HEK293 (cell line): ENCODE results near the gene CGB2.
A peak's percentile ranks its signal among the peaks of the same experiment; 100 is the strongest.

ENCODE experiments used
- CTCF ChIA-PET: fragments of 350-600 bp; formaldehyde crosslinking; extraction: SDS; loops from one replicate; lab custom pipeline; 2021; ENCODE audit warnings: antibody characterized with exemption; lab: Yijun Ruan, JAX
- POLR2A ChIA-PET: fragments of 300-600 bp; formaldehyde crosslinking; extraction: SDS; loops from one replicate; lab custom pipeline; 2020; ENCODE audit warnings: antibody characterized with exemption, inconsistent platforms; lab: Yijun Ruan, JAX
- H3K27ac ChIP-seq: fragments of 200-500 bp; sonication (Bioruptor generic); 2 replicates; pipeline ENCODE4 v1.5.1; 2014; ENCODE audit warnings: low read depth, low read length, control low read depth, inconsistent platforms; ENCODE audit errors: extremely low read depth
- H3K36me3 ChIP-seq, 2 experiments: fragments of 200-500 bp in 1 of 2; sonication (Bioruptor generic) in 1 of 2; 1 replicate in 1 of 2; 2 replicates in 1 of 2; pipeline ENCODE4 v1.5.1; 2014 to 2017; ENCODE audit warnings: inconsistent platforms in 2 of 2, low read length in 2 of 2; ENCODE audit not compliant: control insufficient read depth in 2 of 2, insufficient read depth in 1 of 2
- H3K4me1 ChIP-seq: fragments of 200-500 bp; sonication (Bioruptor generic); 2 replicates; pipeline ENCODE4 v1.5.1; 2014; ENCODE audit warnings: mild to moderate bottlenecking, low read length, inconsistent platforms; ENCODE audit not compliant: control insufficient read depth, insufficient read depth
- H3K4me3 ChIP-seq: 2 replicates; pipeline ENCODE4 v1.5.1; 2011; ENCODE audit warnings: low read depth, mild to moderate bottlenecking, control low read depth, low read length, moderate library complexity
- H3K9me3 ChIP-seq: fragments of 200-500 bp; sonication (Bioruptor generic); 2 replicates; pipeline ENCODE4 v1.5.1; 2014; ENCODE audit warnings: low read depth, low read length, inconsistent platforms; ENCODE audit not compliant: control insufficient read depth, insufficient read depth
- GLIS1 ChIP-seq: fragments of 450-650 bp; formaldehyde crosslinking; IDR thresholded peaks from 2 replicates; pipeline ENCODE4 v1.5.1; 2016; ENCODE audit warnings: missing biosample characterization, missing genetic modification characterization
- KLF10 ChIP-seq: fragments of 450-650 bp; IDR thresholded peaks from 2 replicates; pipeline ENCODE4 v1.5.1; 2018; ENCODE audit warnings: missing biosample characterization, mild to moderate bottlenecking, missing genetic modification characterization
- KLF16 ChIP-seq: fragments of 450-650 bp; formaldehyde crosslinking; IDR thresholded peaks from 2 replicates; pipeline ENCODE4 v1.5.1; 2017; ENCODE audit warnings: missing biosample characterization, missing genetic modification characterization
- KLF8 ChIP-seq: fragments of 450-650 bp; formaldehyde crosslinking; IDR thresholded peaks from 2 replicates; pipeline ENCODE4 v1.5.1; 2016; ENCODE audit warnings: missing biosample characterization, missing genetic modification characterization
- SP7 ChIP-seq: fragments of 450-650 bp; formaldehyde crosslinking; IDR thresholded peaks from 2 replicates; pipeline ENCODE4 v1.5.1; 2016; ENCODE audit warnings: missing biosample characterization, missing genetic modification characterization
- TRIM28 ChIP-seq: IDR thresholded peaks from 2 replicates; pipeline ENCODE4 v1.6.1; 2011; ENCODE audit warnings: low read length, control low read depth, borderline replicate concordance
- YY2 ChIP-seq: fragments of 450-650 bp; formaldehyde crosslinking; IDR thresholded peaks from 2 replicates; pipeline ENCODE4 v1.5.1; 2016; ENCODE audit warnings: missing biosample characterization, missing genetic modification characterization
- ZBTB8A ChIP-seq: fragments of 450-650 bp; formaldehyde crosslinking; IDR thresholded peaks from 2 replicates; pipeline ENCODE4 v1.5.1; 2016; ENCODE audit warnings: missing biosample characterization, missing genetic modification characterization
- ZFP37 ChIP-seq: fragments of 450-650 bp; formaldehyde crosslinking; IDR thresholded peaks from 2 replicates; pipeline ENCODE4 v1.5.1; 2016; ENCODE audit warnings: missing biosample characterization, missing genetic modification characterization
- ZFP69B ChIP-seq: fragments of 450-650 bp; formaldehyde crosslinking; IDR thresholded peaks from 2 replicates; pipeline ENCODE4 v1.5.1; 2016; ENCODE audit warnings: missing biosample characterization, missing genetic modification characterization
- ZNF621 ChIP-seq: fragments of 450-650 bp; formaldehyde crosslinking; IDR thresholded peaks from 2 replicates; pipeline ENCODE4 v1.5.1; 2017; ENCODE audit warnings: missing biosample characterization, missing genetic modification characterization
- ZNF660 ChIP-seq: fragments of 450-650 bp; IDR thresholded peaks from 2 replicates; pipeline ENCODE4 v1.5.1; 2018; ENCODE audit warnings: missing biosample characterization, mild to moderate bottlenecking, missing genetic modification characterization
- ZNF768 ChIP-seq: fragments of 450-650 bp; formaldehyde crosslinking; IDR thresholded peaks from 2 replicates; pipeline ENCODE4 v1.5.1; 2018; ENCODE audit warnings: missing biosample characterization, mild to moderate bottlenecking, missing genetic modification characterization
- TF ChIP-seq, protein P1 (sequence below): fragments of 450-650 bp; formaldehyde crosslinking; IDR thresholded peaks from 2 replicates; pipeline ENCODE4 v1.5.1; 2016; ENCODE audit warnings: missing biosample characterization, missing genetic modification characterization
- TF ChIP-seq, protein P2 (sequence below): fragments of 450-650 bp; formaldehyde crosslinking; IDR thresholded peaks from 2 replicates; pipeline ENCODE4 v1.5.1; 2016; ENCODE audit warnings: missing biosample characterization, missing genetic modification characterization
- TF ChIP-seq, protein P3 (sequence below): fragments of 450-650 bp; formaldehyde crosslinking; IDR thresholded peaks from 2 replicates; pipeline ENCODE4 v1.5.1; 2016; ENCODE audit warnings: missing biosample characterization, missing genetic modification characterization
- TF ChIP-seq, protein P4 (sequence below): fragments of 450-650 bp; formaldehyde crosslinking; IDR thresholded peaks from 2 replicates; pipeline ENCODE4 v1.5.0; 2017; ENCODE audit warnings: missing biosample characterization, missing genetic modification characterization, borderline replicate concordance
- TF ChIP-seq, protein P5 (sequence below): fragments of 450-650 bp; formaldehyde crosslinking; IDR thresholded peaks from 2 replicates; pipeline ENCODE4 v1.5.1; 2016; ENCODE audit warnings: missing biosample characterization, missing genetic modification characterization
- TF ChIP-seq, protein P6 (sequence below): sonication (generic); formaldehyde crosslinking; IDR thresholded peaks from 2 replicates; pipeline ENCODE4 v1.8.1; 2022; ENCODE audit warnings: mild to moderate bottlenecking, moderate library complexity, missing genetic modification reagents
- TF ChIP-seq, protein P7 (sequence below): fragments of 450-650 bp; formaldehyde crosslinking; IDR thresholded peaks from 2 replicates; pipeline ENCODE4 v1.5.1; 2017; ENCODE audit warnings: missing biosample characterization, missing genetic modification characterization

Gene CGB2

DNA sequence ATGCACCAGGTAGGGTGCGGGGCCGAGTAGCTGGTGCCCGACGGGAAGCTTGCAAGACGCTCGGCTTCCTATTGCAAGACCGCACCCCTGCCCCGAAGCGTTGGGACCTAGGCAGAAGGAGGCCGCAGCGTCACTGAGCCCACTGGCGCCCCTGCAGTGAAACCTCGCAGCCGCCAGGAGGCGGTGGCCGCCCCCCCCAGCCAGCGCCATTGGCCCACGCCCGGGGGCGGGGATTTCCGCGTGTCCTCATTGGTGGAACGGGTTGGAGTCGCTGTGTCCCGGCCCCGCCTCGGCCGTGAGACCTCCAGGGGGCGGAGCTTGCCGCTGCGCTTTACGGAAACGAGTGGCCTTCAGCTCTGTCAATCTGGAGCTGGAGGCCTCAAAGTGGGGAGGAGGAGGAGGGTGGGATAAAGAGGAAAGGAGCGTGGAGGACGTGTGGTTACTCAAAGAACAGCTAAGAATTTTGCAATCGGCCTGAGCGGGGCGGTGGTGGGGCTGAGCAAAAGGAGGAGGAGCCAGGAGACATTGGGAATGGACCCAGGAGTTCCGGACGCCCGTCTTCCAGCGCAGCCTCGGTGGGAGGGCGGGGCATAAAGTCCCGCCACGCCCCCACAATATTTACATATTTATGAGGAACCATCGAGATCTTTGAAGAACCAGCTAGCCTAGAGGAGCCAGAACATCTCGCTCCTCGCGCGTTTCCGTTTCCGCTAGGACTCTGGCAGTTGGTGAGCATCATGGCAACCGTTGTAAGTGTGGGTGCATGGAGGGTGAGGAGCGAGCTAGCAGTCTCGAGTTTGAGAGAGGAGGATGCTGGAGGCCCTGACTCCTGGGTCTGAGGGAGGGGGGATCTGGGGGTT, 38.3 kb upstream of the CGB2 start, which contains the start of the genes GYS1 and RUVBL2:
Gene GYS1 (minus strand): TSS at position 135 of the 860 bp plus-strand sequence. CDS start 197 bp downstream, outside the sequence.
Gene RUVBL2 (plus strand): TSS at position 713 of the 860 bp plus-strand sequence. CDS start 25 bp downstream, at position 738.
- H3K4me3 ChIP-seq: peak within 1 kb of the TSS; percentile 81
- H3K36me3 ChIP-seq: peaks cover 13 to 28% of the 10 kb centered on the region in 2 experiments; a peak in 2 of 3 replicates
- ChIA-PET CTCF (interaction anchor here (0.5 to 2.9 kb wide), 66 partner anchors 8 to 1604 kb away, joined by 3 to 79 read pairs (median 4); partner anchors contain the start of genes CGB2, CGB7 and NUCB1), POLR2A (interaction anchor here (0.5 to 2.8 kb wide), 43 partner anchors 10 to 497 kb away, joined by 3 to 33 read pairs (median 6); partner anchors contain the start of genes ALDH16A1, DHDH, FTL and LHB)
- H3K4me1 ChIP-seq: peaks cover 12% of the 10 kb centered on the region; the same call in 1 of the 2 replicates
- no peaks in the 10 kb centered on the region for H3K9me3 ChIP-seq
- H3K27ac ChIP-seq: peak within 1 kb of the TSS; percentile 81
- TF ChIP-seq ZFP37 (tag by site-specific recombination): peak; percentile 49; the same call in 1 of the 2 replicates
- TF ChIP-seq KLF16 (tag by site-specific recombination): peak; percentile 68
- peak; percentile 75 for TF ChIP-seq ZNF660 (tag by site-specific recombination)
- no peak for TF ChIP-seq ZNF621
- no peak for TF ChIP-seq TRIM28
- TF ChIP-seq, protein P1, sequence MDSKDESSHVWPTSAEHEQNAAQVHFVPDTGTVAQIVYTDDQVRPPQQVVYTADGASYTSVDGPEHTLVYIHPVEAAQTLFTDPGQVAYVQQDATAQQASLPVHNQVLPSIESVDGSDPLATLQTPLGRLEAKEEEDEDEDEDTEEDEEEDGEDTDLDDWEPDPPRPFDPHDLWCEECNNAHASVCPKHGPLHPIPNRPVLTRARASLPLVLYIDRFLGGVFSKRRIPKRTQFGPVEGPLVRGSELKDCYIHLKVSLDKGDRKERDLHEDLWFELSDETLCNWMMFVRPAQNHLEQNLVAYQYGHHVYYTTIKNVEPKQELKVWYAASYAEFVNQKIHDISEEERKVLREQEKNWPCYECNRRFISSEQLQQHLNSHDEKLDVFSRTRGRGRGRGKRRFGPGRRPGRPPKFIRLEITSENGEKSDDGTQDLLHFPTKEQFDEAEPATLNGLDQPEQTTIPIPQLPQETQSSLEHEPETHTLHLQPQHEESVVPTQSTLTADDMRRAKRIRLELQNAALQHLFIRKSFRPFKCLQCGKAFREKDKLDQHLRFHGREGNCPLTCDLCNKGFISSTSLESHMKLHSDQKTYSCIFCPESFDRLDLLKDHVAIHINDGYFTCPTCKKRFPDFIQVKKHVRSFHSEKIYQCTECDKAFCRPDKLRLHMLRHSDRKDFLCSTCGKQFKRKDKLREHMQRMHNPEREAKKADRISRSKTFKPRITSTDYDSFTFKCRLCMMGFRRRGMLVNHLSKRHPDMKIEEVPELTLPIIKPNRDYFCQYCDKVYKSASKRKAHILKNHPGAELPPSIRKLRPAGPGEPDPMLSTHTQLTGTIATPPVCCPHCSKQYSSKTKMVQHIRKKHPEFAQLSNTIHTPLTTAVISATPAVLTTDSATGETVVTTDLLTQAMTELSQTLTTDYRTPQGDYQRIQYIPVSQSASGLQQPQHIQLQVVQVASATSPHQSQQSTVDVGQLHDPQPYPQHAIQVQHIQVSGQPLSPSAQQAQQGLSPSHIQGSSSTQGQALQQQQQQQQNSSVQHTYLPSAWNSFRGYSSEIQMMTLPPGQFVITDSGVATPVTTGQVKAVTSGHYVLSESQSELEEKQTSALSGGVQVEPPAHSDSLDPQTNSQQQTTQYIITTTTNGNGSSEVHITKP (tag by site-specific recombination): peak; percentile 98
- no peak for TF ChIP-seq ZNF768 (tag by site-specific recombination)
- peak; percentile 58 for TF ChIP-seq GLIS1
- TF ChIP-seq, protein P2, sequence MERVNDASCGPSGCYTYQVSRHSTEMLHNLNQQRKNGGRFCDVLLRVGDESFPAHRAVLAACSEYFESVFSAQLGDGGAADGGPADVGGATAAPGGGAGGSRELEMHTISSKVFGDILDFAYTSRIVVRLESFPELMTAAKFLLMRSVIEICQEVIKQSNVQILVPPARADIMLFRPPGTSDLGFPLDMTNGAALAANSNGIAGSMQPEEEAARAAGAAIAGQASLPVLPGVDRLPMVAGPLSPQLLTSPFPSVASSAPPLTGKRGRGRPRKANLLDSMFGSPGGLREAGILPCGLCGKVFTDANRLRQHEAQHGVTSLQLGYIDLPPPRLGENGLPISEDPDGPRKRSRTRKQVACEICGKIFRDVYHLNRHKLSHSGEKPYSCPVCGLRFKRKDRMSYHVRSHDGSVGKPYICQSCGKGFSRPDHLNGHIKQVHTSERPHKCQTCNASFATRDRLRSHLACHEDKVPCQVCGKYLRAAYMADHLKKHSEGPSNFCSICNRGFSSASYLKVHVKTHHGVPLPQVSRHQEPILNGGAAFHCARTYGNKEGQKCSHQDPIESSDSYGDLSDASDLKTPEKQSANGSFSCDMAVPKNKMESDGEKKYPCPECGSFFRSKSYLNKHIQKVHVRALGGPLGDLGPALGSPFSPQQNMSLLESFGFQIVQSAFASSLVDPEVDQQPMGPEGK (tag by site-specific recombination): peak; percentile 95
- TF ChIP-seq, protein P3, sequence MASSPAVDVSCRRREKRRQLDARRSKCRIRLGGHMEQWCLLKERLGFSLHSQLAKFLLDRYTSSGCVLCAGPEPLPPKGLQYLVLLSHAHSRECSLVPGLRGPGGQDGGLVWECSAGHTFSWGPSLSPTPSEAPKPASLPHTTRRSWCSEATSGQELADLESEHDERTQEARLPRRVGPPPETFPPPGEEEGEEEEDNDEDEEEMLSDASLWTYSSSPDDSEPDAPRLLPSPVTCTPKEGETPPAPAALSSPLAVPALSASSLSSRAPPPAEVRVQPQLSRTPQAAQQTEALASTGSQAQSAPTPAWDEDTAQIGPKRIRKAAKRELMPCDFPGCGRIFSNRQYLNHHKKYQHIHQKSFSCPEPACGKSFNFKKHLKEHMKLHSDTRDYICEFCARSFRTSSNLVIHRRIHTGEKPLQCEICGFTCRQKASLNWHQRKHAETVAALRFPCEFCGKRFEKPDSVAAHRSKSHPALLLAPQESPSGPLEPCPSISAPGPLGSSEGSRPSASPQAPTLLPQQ (tag by site-specific recombination): peak; percentile 74
- TF ChIP-seq, protein P4, sequence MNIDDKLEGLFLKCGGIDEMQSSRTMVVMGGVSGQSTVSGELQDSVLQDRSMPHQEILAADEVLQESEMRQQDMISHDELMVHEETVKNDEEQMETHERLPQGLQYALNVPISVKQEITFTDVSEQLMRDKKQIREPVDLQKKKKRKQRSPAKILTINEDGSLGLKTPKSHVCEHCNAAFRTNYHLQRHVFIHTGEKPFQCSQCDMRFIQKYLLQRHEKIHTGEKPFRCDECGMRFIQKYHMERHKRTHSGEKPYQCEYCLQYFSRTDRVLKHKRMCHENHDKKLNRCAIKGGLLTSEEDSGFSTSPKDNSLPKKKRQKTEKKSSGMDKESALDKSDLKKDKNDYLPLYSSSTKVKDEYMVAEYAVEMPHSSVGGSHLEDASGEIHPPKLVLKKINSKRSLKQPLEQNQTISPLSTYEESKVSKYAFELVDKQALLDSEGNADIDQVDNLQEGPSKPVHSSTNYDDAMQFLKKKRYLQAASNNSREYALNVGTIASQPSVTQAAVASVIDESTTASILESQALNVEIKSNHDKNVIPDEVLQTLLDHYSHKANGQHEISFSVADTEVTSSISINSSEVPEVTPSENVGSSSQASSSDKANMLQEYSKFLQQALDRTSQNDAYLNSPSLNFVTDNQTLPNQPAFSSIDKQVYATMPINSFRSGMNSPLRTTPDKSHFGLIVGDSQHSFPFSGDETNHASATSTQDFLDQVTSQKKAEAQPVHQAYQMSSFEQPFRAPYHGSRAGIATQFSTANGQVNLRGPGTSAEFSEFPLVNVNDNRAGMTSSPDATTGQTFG: 0 out of 2 replicates have a peak, but pooled peaks have one; percentile 30
- TF ChIP-seq, protein P5, sequence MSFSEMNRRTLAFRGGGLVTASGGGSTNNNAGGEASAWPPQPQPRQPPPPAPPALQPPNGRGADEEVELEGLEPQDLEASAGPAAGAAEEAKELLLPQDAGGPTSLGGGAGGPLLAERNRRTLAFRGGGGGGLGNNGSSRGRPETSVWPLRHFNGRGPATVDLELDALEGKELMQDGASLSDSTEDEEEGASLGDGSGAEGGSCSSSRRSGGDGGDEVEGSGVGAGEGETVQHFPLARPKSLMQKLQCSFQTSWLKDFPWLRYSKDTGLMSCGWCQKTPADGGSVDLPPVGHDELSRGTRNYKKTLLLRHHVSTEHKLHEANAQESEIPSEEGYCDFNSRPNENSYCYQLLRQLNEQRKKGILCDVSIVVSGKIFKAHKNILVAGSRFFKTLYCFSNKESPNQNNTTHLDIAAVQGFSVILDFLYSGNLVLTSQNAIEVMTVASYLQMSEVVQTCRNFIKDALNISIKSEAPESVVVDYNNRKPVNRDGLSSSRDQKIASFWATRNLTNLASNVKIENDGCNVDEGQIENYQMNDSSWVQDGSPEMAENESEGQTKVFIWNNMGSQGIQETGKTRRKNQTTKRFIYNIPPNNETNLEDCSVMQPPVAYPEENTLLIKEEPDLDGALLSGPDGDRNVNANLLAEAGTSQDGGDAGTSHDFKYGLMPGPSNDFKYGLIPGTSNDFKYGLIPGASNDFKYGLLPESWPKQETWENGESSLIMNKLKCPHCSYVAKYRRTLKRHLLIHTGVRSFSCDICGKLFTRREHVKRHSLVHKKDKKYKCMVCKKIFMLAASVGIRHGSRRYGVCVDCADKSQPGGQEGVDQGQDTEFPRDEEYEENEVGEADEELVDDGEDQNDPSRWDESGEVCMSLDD: peak; percentile 69
- peak; percentile 55; the same call in 1 of the 2 replicates for TF ChIP-seq ZBTB8A (tag by site-specific recombination)
- peak; percentile 54; the same call in 1 of the 2 replicates for TF ChIP-seq SP7
- TF ChIP-seq YY2 (tag by site-specific recombination): peak; percentile 83
- TF ChIP-seq KLF8: peak; percentile 95
- TF ChIP-seq, protein P6, sequence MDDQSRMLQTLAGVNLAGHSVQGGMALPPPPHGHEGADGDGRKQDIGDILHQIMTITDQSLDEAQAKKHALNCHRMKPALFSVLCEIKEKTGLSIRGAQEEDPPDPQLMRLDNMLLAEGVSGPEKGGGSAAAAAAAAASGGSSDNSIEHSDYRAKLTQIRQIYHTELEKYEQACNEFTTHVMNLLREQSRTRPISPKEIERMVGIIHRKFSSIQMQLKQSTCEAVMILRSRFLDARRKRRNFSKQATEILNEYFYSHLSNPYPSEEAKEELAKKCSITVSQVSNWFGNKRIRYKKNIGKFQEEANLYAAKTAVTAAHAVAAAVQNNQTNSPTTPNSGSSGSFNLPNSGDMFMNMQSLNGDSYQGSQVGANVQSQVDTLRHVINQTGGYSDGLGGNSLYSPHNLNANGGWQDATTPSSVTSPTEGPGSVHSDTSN (CRISPR knock-in tag): 0 out of 2 replicates have a peak, but pooled peaks have one; percentile 46
- TF ChIP-seq, protein P7, sequence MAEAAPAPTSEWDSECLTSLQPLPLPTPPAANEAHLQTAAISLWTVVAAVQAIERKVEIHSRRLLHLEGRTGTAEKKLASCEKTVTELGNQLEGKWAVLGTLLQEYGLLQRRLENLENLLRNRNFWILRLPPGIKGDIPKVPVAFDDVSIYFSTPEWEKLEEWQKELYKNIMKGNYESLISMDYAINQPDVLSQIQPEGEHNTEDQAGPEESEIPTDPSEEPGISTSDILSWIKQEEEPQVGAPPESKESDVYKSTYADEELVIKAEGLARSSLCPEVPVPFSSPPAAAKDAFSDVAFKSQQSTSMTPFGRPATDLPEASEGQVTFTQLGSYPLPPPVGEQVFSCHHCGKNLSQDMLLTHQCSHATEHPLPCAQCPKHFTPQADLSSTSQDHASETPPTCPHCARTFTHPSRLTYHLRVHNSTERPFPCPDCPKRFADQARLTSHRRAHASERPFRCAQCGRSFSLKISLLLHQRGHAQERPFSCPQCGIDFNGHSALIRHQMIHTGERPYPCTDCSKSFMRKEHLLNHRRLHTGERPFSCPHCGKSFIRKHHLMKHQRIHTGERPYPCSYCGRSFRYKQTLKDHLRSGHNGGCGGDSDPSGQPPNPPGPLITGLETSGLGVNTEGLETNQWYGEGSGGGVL: no peak
- no peak; the same call in 1 of the 2 replicates for TF ChIP-seq ZFP69B (tag by site-specific recombination)
- TF ChIP-seq KLF10 (tag by site-specific recombination): peak; percentile 100
